ENCODE results near the gene TTC9C. TPM values are rescaled to one million over a fixed set of nuclear protein-coding genes. Genes with fewer than 3 reads are reported as not detected.

The TTC9C gene
- total RNA-seq, 4 donors from 2014 or later: 16.3 to 42.3 (median 31.7) TPM

DNA sequence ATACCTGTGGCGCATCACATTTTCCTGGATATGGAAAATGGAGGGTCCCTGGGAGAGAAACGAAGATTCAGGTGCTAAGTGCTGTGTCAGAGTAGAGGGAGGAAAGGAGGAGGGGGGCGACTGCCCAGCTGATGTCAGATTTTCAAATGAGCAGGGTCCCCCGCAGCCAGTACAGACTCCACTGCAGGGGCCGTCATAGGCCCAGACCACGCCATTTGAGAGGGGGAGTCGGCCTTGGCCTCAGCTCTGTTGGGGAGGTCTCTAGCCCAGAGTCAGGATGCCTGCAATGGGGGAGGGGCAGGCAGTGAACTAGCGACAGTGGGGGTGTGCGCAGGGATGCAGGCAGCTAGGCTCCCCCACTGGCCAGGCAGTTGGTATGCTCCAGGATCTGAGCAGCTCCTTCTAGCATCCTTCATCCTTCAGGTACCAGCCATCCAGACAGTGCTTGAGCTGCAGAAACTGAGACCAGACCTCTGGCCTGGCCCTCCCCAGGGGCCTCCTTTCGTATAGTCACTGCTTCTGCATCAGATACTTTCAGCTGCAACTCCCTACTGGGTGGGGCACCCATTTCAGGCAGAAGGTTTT is 20.9 kb upstream of the TTC9C start, which contains the start of the genes BSCL2 and GNG3:
Gene BSCL2, minus strand, starts transcription at position 148 of the 585 bp plus-strand sequence. CDS start 229 bp downstream, outside the sequence.
Gene GNG3, plus strand, starts transcription at position 400 of the 585 bp plus-strand sequence. CDS start 620 bp downstream, outside the sequence.
- peaks cover 19% of the 10 kb centered on the region for H3K36me3 ChIP-seq
- DNase-seq (ENCODE audit: low spot score in 2 of 2): no peak
- no peak for TF ChIP-seq POLR2A (IDR thresholded peaks at IDR 0.05)
- TF ChIP-seq EP300 (IDR thresholded peaks at IDR 0.05): no peak
- TF ChIP-seq, protein P1, sequence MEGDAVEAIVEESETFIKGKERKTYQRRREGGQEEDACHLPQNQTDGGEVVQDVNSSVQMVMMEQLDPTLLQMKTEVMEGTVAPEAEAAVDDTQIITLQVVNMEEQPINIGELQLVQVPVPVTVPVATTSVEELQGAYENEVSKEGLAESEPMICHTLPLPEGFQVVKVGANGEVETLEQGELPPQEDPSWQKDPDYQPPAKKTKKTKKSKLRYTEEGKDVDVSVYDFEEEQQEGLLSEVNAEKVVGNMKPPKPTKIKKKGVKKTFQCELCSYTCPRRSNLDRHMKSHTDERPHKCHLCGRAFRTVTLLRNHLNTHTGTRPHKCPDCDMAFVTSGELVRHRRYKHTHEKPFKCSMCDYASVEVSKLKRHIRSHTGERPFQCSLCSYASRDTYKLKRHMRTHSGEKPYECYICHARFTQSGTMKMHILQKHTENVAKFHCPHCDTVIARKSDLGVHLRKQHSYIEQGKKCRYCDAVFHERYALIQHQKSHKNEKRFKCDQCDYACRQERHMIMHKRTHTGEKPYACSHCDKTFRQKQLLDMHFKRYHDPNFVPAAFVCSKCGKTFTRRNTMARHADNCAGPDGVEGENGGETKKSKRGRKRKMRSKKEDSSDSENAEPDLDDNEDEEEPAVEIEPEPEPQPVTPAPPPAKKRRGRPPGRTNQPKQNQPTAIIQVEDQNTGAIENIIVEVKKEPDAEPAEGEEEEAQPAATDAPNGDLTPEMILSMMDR (IDR thresholded peaks at IDR 0.05): no peak
- TF ChIP-seq POLR2AphosphoS5 (IDR thresholded peaks at IDR 0.05): no peak
- peak within 1 kb of the TSS; percentile 67 for H3K4me3 ChIP-seq
- no peaks in the 10 kb centered on the region for H3K9me3 ChIP-seq
- WGBS: 91% methylated on average over 7 of the region's 10 CpGs
- no peaks in the 10 kb centered on the region for H3K27me3 ChIP-seq
- H3K27ac ChIP-seq: peak within 1 kb of the TSS; percentile 92
- H3K4me1 ChIP-seq: peaks cover 44% of the 10 kb centered on the region

DNA sequence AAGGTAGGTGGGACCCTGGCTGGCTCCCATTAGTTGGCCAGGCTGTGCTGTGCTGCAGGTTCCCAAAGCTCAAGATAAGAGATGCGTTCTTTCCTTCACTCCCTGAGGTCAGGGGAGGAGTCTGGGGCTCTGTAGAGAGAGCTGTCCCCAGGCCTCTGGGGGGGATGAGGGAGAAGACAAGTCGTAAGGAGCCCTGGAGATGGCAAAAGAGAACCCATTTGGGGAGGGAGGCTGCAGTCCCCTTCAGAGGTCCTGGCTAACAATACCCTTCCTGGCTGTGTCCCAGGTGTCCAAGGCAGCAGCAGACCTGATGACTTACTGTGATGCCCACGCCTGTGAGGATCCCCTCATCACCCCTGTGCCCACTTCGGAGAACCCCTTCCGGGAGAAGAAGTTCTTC is 19.9 kb upstream of the TTC9C start:
- peaks cover 44% of the 10 kb centered on the region for H3K4me1 ChIP-seq
- no peaks in the 10 kb centered on the region for H3K27me3 ChIP-seq
- TF ChIP-seq EP300 (IDR thresholded peaks at IDR 0.05) (no peak), POLR2AphosphoS5 (IDR thresholded peaks at IDR 0.05) (no peak), POLR2A (IDR thresholded peaks at IDR 0.05) (no peak)
- TF ChIP-seq, protein P1 (IDR thresholded peaks at IDR 0.05): no peak
- H3K9me3 ChIP-seq: no peaks in the 10 kb centered on the region
- no peak for DNase-seq (ENCODE audit: low spot score in 2 of 2)
- H3K27ac ChIP-seq: peak overlapping the region; percentile 92
- peak overlapping the region; percentile 67 for H3K4me3 ChIP-seq
- WGBS: 71% methylated on average over 5 of the region's 5 CpGs
- peaks cover 28% of the 10 kb centered on the region for H3K36me3 ChIP-seq

DNA sequence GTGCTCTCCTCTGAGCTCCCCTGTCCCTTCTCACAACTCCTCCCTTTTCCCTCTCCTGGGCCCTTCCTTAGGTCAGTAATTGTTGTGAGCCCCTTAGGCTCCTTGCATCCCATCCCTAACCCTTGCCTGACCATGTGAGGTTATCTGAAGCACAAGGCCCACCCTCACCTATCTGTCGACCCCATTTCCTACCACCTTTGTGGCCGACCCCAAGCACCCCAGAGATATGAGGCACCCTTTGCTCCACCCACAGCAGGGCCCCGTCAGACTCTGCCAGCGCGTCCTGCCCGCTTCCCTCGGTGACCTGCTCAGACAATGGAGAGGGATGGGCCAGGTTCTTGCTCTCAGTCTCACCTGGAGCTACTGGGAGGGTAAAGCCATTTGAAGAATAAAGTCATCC is 19.5 kb upstream of the TTC9C start:
- H3K36me3 ChIP-seq: peaks cover 32% of the 10 kb centered on the region
- H3K9me3 ChIP-seq: no peaks in the 10 kb centered on the region
- H3K4me1 ChIP-seq: peaks cover 47% of the 10 kb centered on the region
- H3K27ac ChIP-seq: peak overlapping the region; percentile 92
- no peaks in the 10 kb centered on the region for H3K27me3 ChIP-seq
- TF ChIP-seq POLR2A (IDR thresholded peaks at IDR 0.05) (no peak), EP300 (IDR thresholded peaks at IDR 0.05) (no peak), POLR2AphosphoS5 (IDR thresholded peaks at IDR 0.05) (no peak)
- TF ChIP-seq, protein P1 (IDR thresholded peaks at IDR 0.05): no peak
- peak in 1 of 2 donors; percentile 78 for DNase-seq (ENCODE audit: low spot score in 2 of 2)
- H3K4me3 ChIP-seq: peak overlapping the region; percentile 67
- 4% methylated on average over 6 of the region's 7 CpGs for WGBS

DNA sequence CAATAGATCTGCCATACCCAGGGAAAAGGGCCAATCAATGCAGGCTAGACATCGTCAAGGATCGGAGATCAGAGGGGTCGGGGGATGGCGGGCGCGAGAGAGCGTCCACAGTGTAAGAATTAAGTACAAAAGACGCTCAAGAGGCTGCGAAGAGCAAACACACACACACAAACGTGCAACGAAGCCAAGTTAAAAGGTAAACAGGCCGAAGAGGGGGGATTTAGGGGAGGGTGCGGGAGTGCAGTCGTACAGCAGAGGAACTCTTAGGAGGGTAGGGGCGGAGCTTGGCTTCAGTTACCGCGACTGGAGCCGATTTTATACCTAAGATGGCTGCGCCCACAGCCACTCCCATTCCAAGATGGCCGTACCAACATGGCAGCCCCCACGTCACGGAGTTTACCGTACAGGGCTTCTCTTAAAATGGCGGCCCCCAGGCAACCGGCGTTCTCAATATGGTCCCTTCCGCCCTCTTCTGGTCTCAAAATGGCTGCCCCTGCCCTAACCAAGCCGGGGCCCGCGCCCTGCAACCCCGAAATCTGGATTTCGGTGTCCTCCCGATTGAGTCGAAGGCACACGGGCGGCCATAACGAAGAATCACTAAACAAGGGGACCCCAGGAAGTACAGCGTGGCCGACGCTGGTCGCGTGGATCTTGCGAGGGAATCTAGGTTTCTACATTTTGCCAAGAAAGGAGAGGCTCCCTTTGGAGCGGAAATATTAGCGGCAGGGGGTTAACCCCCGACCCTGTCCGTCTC is 18.9 kb upstream of the TTC9C start:
- TF ChIP-seq POLR2AphosphoS5 (IDR thresholded peaks at IDR 0.05): peak in 2 of 3 donors; percentile 67 to 78
- TF ChIP-seq POLR2A (IDR thresholded peaks at IDR 0.05): peak in 1 of 2 donors; percentile 68
- TF ChIP-seq, protein P1 (IDR thresholded peaks at IDR 0.05): peak in 1 of 2 donors; percentile 7
- TF ChIP-seq EP300 (IDR thresholded peaks at IDR 0.05): no peak
- H3K36me3 ChIP-seq: peaks cover 38% of the 10 kb centered on the region
- WGBS: under 1% methylated on average over 39 of the region's 47 CpGs
- peak; percentile 99 to 100 for DNase-seq (ENCODE audit: low spot score in 2 of 2)
- H3K27me3 ChIP-seq: no peaks in the 10 kb centered on the region
- H3K9me3 ChIP-seq: no peaks in the 10 kb centered on the region
- peaks cover 47% of the 10 kb centered on the region for H3K4me1 ChIP-seq
- peak overlapping the region; percentile 67 for H3K4me3 ChIP-seq
- H3K27ac ChIP-seq: peak overlapping the region; percentile 92

DNA sequence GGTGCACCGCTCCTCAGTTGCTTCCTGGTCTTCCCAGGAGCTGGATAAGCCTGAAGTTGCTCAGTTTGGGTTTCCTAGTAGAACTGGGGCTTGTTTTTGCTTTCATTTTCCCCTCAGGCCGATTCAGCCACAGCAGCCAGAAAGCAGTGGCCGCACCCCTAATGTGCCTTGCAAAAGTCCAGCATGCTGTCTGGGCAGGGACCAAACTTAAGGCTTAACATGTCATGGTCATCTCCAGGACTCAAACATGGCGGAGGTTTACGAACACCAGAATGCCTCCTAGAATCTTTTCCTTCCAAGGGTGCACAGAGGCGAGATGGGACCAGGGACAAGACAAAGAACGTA is 18.3 kb upstream of the TTC9C start:
- 57% methylated on average over 7 of the region's 7 CpGs for WGBS
- H3K4me1 ChIP-seq: peaks cover 46% of the 10 kb centered on the region
- H3K27ac ChIP-seq: peak overlapping the region; percentile 92
- DNase-seq (ENCODE audit: low spot score in 2 of 2): no peak
- H3K27me3 ChIP-seq: no peaks in the 10 kb centered on the region
- H3K36me3 ChIP-seq: peaks cover 44% of the 10 kb centered on the region
- TF ChIP-seq, protein P1 (IDR thresholded peaks at IDR 0.05): no peak
- no peak for TF ChIP-seq POLR2AphosphoS5 (IDR thresholded peaks at IDR 0.05)
- TF ChIP-seq POLR2A (IDR thresholded peaks at IDR 0.05): no peak
- TF ChIP-seq EP300 (IDR thresholded peaks at IDR 0.05): no peak
- no peaks in the 10 kb centered on the region for H3K9me3 ChIP-seq
- peak overlapping the region; percentile 67 for H3K4me3 ChIP-seq

Measured in suprapubic skin (tissue), 4 donors.